ENCODE data around the gene ZFP36L2. TPM values are rescaled to one million over a fixed set of nuclear protein-coding genes. Genes with fewer than 3 reads are reported as not detected.
A peak's percentile ranks its signal among the peaks of the same experiment; 100 is the strongest.

Gene ZFP36L2
- total RNA-seq, 4 donors from 2014 or later: 50.9 to 83.2 (median 73.4) TPM

DNA sequence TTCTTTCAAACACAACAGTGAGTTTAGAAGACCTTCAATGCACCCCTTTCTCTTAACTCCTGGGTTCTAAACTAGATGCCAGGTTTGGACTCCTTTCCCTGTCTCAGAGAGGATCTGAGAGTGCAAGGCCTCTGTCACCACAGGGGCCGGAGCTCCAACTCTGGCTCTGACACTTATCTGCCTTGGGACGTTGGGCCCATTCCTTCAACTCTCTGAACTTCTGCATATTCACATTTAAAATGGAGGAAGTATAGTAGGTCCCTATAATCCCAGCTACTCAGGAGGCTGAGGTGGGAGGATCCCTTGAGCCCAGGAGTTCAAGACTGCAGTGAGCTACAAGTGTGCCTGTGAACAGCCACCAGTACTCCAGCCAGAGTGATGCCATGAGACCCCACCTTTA lies 44.1 kb upstream of the ZFP36L2 start:
- no peak for ATAC-seq
- Histone ChIP-seq H3K27ac (peak overlapping the region; percentile 66 to 88 (median 82)), H3K4me1 (peaks cover 6 to 81% (median 30%) of the 10 kb centered on the region in 3 donors), H3K27me3 (no peaks in the 10 kb centered on the region), H3K9me3 (no peaks in the 10 kb centered on the region), H3K4me3 (no peak overlapping the region), H3K36me3 (no peaks in the 10 kb centered on the region)
- TF ChIP-seq CTCF (IDR thresholded peaks at IDR 0.05): no peak
- no peak for TF ChIP-seq POLR2A (IDR thresholded peaks at IDR 0.05)
- no CpG with 5 or more reads among the region's 2 CpGs for WGBS, 2 donors (ENCODE audit: low coverage in 1 of 2)

- H3K4me3 ChIP-seq: peak overlapping the region in 1 of 2 donors; percentile 16
- peaks cover 6 to 81% (median 38%) of the 10 kb centered on the region in 3 donors for H3K4me1 ChIP-seq
- ATAC-seq: peak; percentile 85
- no peaks in the 10 kb centered on the region for H3K9me3 ChIP-seq
- TF ChIP-seq EP300 (IDR thresholded peaks at IDR 0.05) (no peak), POLR2AphosphoS5 (IDR thresholded peaks at IDR 0.05) (peak; percentile 75)
- peak overlapping the region; percentile 66 to 88 (median 82) for H3K27ac ChIP-seq
- H3K27me3 ChIP-seq: no peaks in the 10 kb centered on the region
- 0 to 10% methylated on average over 3 of the region's 3 CpGs for WGBS, 2 donors (ENCODE audit: low coverage in 1 of 2)
- no peaks in the 10 kb centered on the region for H3K36me3 ChIP-seq
Measured at GRCh38 chr2:43269706-43270105, 43.3 kb upstream of the ZFP36L2 start.

DNA sequence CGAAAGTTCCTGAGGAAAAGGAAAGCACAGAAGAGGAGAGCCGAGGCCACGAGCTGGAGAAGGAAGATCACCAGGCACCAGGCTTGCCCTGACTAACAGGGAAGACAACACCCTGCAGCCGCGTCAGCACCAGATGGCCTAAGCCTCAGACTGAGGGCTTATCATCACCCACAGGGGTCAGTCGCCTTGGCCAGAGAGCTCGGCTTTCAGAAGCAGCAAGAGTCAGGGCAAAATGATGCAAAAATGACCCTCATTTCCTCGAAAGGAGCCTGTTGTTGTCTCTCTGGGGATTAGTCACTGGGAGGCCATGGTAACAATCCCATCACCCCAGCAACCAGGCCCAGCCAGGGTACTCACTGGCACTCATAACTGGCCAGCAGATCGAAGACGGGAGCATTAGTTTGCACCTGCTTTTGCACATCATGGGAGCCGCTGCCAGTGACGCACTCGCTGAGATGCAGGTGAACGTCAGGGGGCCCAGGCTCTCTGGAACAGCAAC lies 42.7 kb upstream of the ZFP36L2 start:
- Histone ChIP-seq H3K4me3 (peak overlapping the region in 1 of 2 donors; percentile 16), H3K36me3 (no peaks in the 10 kb centered on the region), H3K4me1 (peaks cover 6 to 81% (median 41%) of the 10 kb centered on the region in 3 donors), H3K27me3 (no peaks in the 10 kb centered on the region), H3K27ac (peak overlapping the region; percentile 6 to 88 (median 82)), H3K9me3 (no peaks in the 10 kb centered on the region)
- WGBS, 2 donors (ENCODE audit: low coverage in 1 of 2): 40 to 60% methylated on average over 1 to 5 of the region's 14 CpGs
- TF ChIP-seq CTCF (IDR thresholded peaks at IDR 0.05) (peak in 1 of 4 experiments; percentile 4), EP300 (IDR thresholded peaks at IDR 0.05) (no peak), POLR2A (IDR thresholded peaks at IDR 0.05) (no peak), POLR2AphosphoS5 (IDR thresholded peaks at IDR 0.05) (peak; percentile 96)
- peak; percentile 86 for ATAC-seq

GRCh38 chr2:43268066-43268953 lies 41.9 kb upstream of the ZFP36L2 start:
- no peaks in the 10 kb centered on the region for H3K9me3 ChIP-seq
- H3K36me3 ChIP-seq: no peaks in the 10 kb centered on the region
- H3K4me3 ChIP-seq: peak overlapping the region in 1 of 2 donors; percentile 16
- peaks cover 6 to 76% (median 41%) of the 10 kb centered on the region in 3 donors for H3K4me1 ChIP-seq
- ATAC-seq: peak; percentile 6
- H3K27me3 ChIP-seq: no peaks in the 10 kb centered on the region
- WGBS, 2 donors (ENCODE audit: low coverage in 1 of 2): 60 to 76% methylated on average over 4 of the region's 10 CpGs
- peak overlapping the region; percentile 18 to 88 (median 82) for H3K27ac ChIP-seq
- TF ChIP-seq POLR2AphosphoS5 (IDR thresholded peaks at IDR 0.05): no peak
- TF ChIP-seq EP300 (IDR thresholded peaks at IDR 0.05): no peak
- TF ChIP-seq POLR2A (IDR thresholded peaks at IDR 0.05): no peak
- no peak for TF ChIP-seq CTCF (IDR thresholded peaks at IDR 0.05)

- WGBS, 2 donors (ENCODE audit: low coverage in 1 of 2): 93 to 94% methylated on average over 5 to 7 of the region's 7 CpGs
- Histone ChIP-seq H3K4me3 (no peak overlapping the region), H3K36me3 (no peaks in the 10 kb centered on the region), H3K27ac (peak overlapping the region in 3 of 4 donors; percentile 79 to 88 (median 84)), H3K4me1 (peaks cover 6 to 75% (median 41%) of the 10 kb centered on the region in 3 donors), H3K27me3 (no peaks in the 10 kb centered on the region), H3K9me3 (no peaks in the 10 kb centered on the region)
- no peak for TF ChIP-seq POLR2AphosphoS5 (IDR thresholded peaks at IDR 0.05)
- no peak for TF ChIP-seq CTCF (IDR thresholded peaks at IDR 0.05)
- no peak for TF ChIP-seq POLR2A (IDR thresholded peaks at IDR 0.05)
- no peak for TF ChIP-seq EP300 (IDR thresholded peaks at IDR 0.05)
- no peak for ATAC-seq
Measured at GRCh38 chr2:43267381-43267780, 41.0 kb upstream of the ZFP36L2 start.

Measured in gastroesophageal sphincter (tissue), 4 donors.